MCF 10A (cell line): ENCODE data around the gene LPAR5. TPM values are rescaled to one million over a fixed set of nuclear protein-coding genes. Genes with fewer than 3 reads are reported as not detected.
A peak's percentile ranks its signal among the peaks of the same experiment; 100 is the strongest.
"Not testable (repeated sequence)": the region's sequence is repeated elsewhere in the genome, so short reads cannot be mapped to it uniquely, and the experiment has no call there.

Source experiments
- BruUV-seq: library from RNA; stranded (reverse); fragments of 400-500 nt; replicated peaks from 2 replicates; lab custom pipeline; 2021; lab: Mats Ljungman, UMichigan
- CTCF ChIA-PET: fragments of 300-600 bp; sonication (Branson Sonifier 250); formaldehyde crosslinking; extraction: SDS; loops from one replicate; lab custom pipeline; 2021; ENCODE audit warnings: antibody characterized with exemption, inconsistent platforms; lab: Yijun Ruan, JAX
- POLR2A ChIA-PET: fragments of 300-600, 350-650 bp; sonication (Branson Sonifier 250); formaldehyde crosslinking; extraction: SDS; loops from one replicate; lab custom pipeline; 2020; ENCODE audit warnings: antibody characterized with exemption, inconsistent platforms; lab: Yijun Ruan, JAX
- DNase-seq: peaks from one replicate; pipeline ENCODE4 v3.0.0-alpha.2; 2018; ENCODE audit not compliant: unreplicated experiment
- H3K27ac Mint-ChIP-seq: one replicate; pipeline ENCODE4 v1.8.0; 2022; ENCODE audit warnings: mild to moderate bottlenecking, low read depth, mixed read lengths; ENCODE audit not compliant: unreplicated experiment
- H3K27me3 Mint-ChIP-seq: one replicate; pipeline ENCODE4 v1.8.0; 2022; ENCODE audit warnings: mixed read lengths; ENCODE audit not compliant: insufficient read depth, unreplicated experiment
- H3K36me3 Mint-ChIP-seq: one replicate; pipeline ENCODE4 v1.8.0; 2022; ENCODE audit warnings: mild to moderate bottlenecking, moderate library complexity, mixed read lengths; ENCODE audit not compliant: insufficient read depth, unreplicated experiment
- H3K4me1 Mint-ChIP-seq: one replicate; pipeline ENCODE4 v1.8.0; 2022; ENCODE audit warnings: mixed read lengths; ENCODE audit not compliant: insufficient read depth, unreplicated experiment
- H3K4me3 Mint-ChIP-seq: one replicate; pipeline ENCODE4 v1.8.0; 2022; ENCODE audit warnings: mild to moderate bottlenecking, moderate library complexity, mixed read lengths; ENCODE audit not compliant: unreplicated experiment
- H3K9me3 Mint-ChIP-seq: one replicate; pipeline ENCODE4 v1.8.0; 2022; ENCODE audit warnings: mixed read lengths; ENCODE audit not compliant: unreplicated experiment
- intact Hi-C: fragments of 100-400 bp; cut with micrococcal nuclease; formaldehyde crosslinking; loops from 2 replicates; pipeline ENCODE4 v1.14.1; 2022
- total RNA-seq: library from RNA; stranded (reverse); gene quantifications from 2 replicates; pipeline ENCODE4 v1.2.3, GENCODE V29; 2022
- TF ChIP-seq, protein P1 (sequence below): fragments of 200-600 bp; IDR thresholded peaks from one replicate; pipeline ENCODE4 v1.8.0; 2022; ENCODE audit warnings: antibody characterized with exemption, mild to moderate bottlenecking; ENCODE audit not compliant: unreplicated experiment

LPAR5 gene
- total RNA-seq, 1 experiment from 2014 or later = 2.7 TPM

DNA sequence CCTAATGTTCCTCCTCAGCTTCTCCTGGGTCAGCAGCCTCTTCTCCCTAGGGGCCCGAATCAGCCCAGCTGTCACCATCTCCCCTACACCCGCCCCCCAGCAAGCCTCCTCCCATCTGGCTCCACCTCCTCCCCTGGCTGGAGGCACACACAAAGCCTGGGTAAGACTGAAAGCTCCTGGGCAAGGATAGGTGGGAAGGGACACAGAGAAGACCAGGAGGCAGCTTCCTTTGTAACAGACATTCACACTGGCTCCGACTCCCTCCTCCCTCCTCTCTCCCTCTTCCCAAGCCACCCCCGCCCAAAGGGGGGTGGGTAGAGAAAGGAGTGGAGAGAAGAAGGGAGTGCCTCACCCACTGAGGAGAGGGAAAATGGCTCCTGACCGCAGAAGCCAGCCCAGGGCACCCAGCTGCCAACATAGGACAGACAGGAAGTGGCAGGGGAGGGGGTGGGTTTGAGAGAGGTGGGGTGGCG is 32.6 kb downstream of the LPAR5 start:
- Mint-ChIP-seq H3K36me3 (peaks cover 74% of the 10 kb centered on the region), H3K4me3 (no peak overlapping the region), H3K27me3 (no peaks in the 10 kb centered on the region), H3K4me1 (peaks cover 30% of the 10 kb centered on the region), H3K9me3 (no peaks in the 10 kb centered on the region), H3K27ac (peak overlapping the region; percentile 74)
- intact Hi-C loops = no loop called here
- POLR2A ChIA-PET = interaction anchor here (0.6 to 2.0 kb wide), 8 partner anchors 16 to 233 kb away, joined by 3 to 5 read pairs (median 4); partner anchors contain the start of genes GAPDH and NOP2
- BruUV-seq = no TSS peak
- peak; percentile 9 for DNase-seq
- TF ChIP-seq, protein P1, sequence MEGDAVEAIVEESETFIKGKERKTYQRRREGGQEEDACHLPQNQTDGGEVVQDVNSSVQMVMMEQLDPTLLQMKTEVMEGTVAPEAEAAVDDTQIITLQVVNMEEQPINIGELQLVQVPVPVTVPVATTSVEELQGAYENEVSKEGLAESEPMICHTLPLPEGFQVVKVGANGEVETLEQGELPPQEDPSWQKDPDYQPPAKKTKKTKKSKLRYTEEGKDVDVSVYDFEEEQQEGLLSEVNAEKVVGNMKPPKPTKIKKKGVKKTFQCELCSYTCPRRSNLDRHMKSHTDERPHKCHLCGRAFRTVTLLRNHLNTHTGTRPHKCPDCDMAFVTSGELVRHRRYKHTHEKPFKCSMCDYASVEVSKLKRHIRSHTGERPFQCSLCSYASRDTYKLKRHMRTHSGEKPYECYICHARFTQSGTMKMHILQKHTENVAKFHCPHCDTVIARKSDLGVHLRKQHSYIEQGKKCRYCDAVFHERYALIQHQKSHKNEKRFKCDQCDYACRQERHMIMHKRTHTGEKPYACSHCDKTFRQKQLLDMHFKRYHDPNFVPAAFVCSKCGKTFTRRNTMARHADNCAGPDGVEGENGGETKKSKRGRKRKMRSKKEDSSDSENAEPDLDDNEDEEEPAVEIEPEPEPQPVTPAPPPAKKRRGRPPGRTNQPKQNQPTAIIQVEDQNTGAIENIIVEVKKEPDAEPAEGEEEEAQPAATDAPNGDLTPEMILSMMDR = no peak
- CTCF ChIA-PET = interaction anchor here (0.7 to 2.4 kb wide), 5 partner anchors 15 to 132 kb away, joined by 4 to 8 read pairs (median 4); no protein-coding TSS in a partner anchor

DNA sequence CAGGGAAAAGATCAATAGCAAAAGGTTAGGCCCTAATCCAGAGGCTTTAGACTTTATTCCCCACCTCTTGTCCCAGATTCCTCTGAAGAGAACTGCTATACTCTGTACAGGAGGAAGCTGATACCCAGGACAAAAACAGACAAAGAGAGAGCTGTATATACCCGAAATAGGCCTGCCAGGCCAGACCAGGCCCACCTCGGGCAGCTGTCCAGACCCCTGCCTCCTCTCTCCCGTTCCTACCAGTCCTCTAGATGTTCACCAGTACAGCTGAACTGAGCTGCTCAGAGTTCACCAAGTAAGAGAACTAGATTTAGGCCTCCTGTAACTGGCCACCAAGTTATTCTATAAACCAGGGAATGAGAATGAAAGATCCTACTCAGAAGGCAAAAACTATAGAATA is 33.2 kb downstream of the LPAR5 start:
- Mint-ChIP-seq H3K4me1 (peaks cover 34% of the 10 kb centered on the region), H3K27ac (no peak overlapping the region), H3K36me3 (peaks cover 80% of the 10 kb centered on the region), H3K27me3 (no peaks in the 10 kb centered on the region), H3K9me3 (no peaks in the 10 kb centered on the region), H3K4me3 (no peak overlapping the region)
- TF ChIP-seq, protein P1 = no peak
- intact Hi-C loops = no loop called here
- ChIA-PET POLR2A (interaction anchor here (0.6 to 2.0 kb wide), 6 partner anchors 15 to 234 kb away, joined by 3 to 5 read pairs (median 4); partner anchors contain the start of gene NOP2), CTCF (interaction anchor here (1.6 to 2.4 kb wide), 3 partner anchors 14 to 39 kb away, joined by 4 to 8 read pairs (median 8); no protein-coding TSS in a partner anchor)
- no peak for DNase-seq
- BruUV-seq = no TSS peak

DNA sequence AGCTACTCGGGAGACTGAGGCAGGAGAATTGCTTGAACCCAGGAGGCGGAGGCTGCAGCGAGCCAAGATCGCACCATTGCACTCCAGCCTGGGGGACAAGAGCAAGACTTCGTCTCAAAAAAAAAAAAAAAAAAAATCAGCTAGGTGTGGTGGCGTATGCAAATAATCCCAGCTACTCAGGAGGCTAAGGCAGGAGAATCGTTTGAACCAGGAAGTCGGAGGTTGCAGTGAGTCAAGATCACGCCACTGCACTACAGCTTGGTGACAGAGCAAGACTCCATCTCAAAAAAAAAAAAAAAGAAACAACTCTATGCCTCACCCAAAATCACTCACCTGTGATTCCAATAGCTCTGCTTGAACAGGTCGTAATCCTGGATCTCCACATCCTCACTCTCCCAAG is 40.1 kb downstream of the LPAR5 start:
- H3K4me1 Mint-ChIP-seq, BruUV-seq, H3K9me3 Mint-ChIP-seq, H3K4me3 Mint-ChIP-seq, H3K27me3 Mint-ChIP-seq, intact Hi-C loops, DNase-seq, H3K27ac Mint-ChIP-seq: not testable (repeated sequence)
- ChIA-PET CTCF (interaction anchor here (0.9 to 2.6 kb wide), 5 partner anchors 9 to 230 kb away, joined by 3 to 11 read pairs (median 4); no protein-coding TSS in a partner anchor), POLR2A (interaction anchor here (0.6 kb wide), 1 partner anchor 23 kb away, joined by 3 read pairs; no protein-coding TSS in a partner anchor)
- H3K36me3 Mint-ChIP-seq = peaks cover 100% of the 10 kb centered on the region

DNA sequence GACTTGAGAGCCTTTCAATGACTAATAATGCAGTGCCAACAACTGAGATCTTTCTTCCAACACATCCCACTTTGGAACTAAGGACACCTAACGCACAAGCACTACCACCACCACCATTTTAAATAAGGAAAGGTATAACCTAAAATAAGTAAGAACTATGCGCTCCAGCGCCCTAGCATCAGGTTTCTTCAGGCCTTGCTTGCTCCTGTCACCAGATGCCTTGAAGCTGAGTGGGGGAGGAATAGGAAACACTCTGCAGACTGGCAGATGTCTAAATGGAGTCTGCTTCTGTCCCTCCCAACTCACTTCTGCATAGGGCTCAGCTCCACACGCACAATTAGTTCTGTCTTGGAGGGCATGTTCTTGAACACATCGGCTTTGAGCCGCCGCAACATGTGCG is 43.7 kb downstream of the LPAR5 start:
- Mint-ChIP-seq H3K9me3 (no peaks in the 10 kb centered on the region), H3K4me1 (peaks cover 4% of the 10 kb centered on the region), H3K4me3 (no peak overlapping the region), H3K36me3 (peaks cover 99% of the 10 kb centered on the region), H3K27ac (peak overlapping the region; percentile 25), H3K27me3 (no peaks in the 10 kb centered on the region)
- TSS peak; percentile 54 for BruUV-seq
- POLR2A ChIA-PET = no interaction called here
- TF ChIP-seq, protein P1 = no peak
- intact Hi-C loops = no loop called here
- no peak for DNase-seq
- CTCF ChIA-PET = interaction anchor here (1.3 to 1.8 kb wide), 3 partner anchors 9 to 34 kb away, joined by 4 to 6 read pairs (median 5); no protein-coding TSS in a partner anchor

DNA sequence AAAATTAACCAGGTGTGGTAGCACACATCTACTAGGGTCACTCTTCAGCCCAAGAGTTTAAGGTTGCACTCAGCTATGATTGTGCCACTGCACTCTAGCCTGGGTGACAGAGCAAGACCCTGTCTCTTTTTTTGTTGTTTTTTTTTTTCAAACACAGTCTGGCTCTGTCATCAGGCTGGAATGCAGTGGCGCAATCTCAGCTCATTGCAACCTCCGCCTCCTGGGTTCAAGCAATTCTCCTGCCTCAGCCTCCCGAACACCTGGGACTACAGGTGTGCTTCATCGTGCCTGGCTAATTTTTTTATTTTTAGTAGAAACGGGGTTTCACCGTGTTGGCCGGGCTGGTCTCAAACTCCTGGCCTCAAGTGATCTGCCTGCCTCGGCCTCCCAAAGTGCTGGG is 49.2 kb downstream of the LPAR5 start:
- H3K27ac Mint-ChIP-seq, H3K4me3 Mint-ChIP-seq, H3K9me3 Mint-ChIP-seq, H3K27me3 Mint-ChIP-seq, intact Hi-C loops, BruUV-seq, H3K4me1 Mint-ChIP-seq: not testable (repeated sequence)
- peak; percentile 35 for DNase-seq
- POLR2A ChIA-PET = interaction anchor here (1.3 kb wide), 1 partner anchor 16 kb away, joined by 4 read pairs; no protein-coding TSS in a partner anchor
- CTCF ChIA-PET = interaction anchor here (0.7 to 1.4 kb wide), 3 partner anchors 14 to 85 kb away, joined by 3 to 7 read pairs (median 6); no protein-coding TSS in a partner anchor
- peaks cover 95% of the 10 kb centered on the region for H3K36me3 Mint-ChIP-seq
